ENCODE data around the gene RUNX2. TPM values are rescaled to one million over a fixed set of nuclear protein-coding genes. Genes with fewer than 3 reads are reported as not detected.

RUNX2 gene
- total and polyA plus RNA-seq, 2 experiments from 2014 or later, result 0.66 to 1.7 TPM

DNA sequence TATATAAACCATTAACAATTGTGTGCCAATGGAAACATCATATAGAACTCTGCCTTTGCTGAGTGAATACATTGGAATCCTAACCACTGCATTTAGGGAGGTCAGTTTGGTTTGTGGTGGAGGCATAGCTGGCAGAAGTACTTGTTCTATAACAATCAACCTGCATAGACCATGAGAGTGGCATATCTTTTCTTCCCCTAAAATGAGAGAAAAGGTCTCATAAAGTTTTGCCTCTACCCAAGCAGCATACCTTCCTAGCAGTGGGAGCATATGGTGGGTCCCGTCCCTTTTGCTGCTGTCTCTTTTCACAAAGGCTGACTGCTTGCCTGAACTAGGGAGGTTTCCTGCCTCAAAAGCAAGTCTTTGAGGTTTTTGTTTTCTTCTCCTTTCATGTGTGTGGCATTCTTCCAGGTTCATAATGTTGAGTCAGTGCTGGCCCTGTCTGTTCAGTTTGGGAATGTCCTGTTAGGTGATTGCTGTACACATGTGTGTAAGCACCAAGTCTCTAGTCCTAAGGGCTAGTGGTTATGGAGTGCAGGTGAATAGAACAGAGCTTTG, 110.8 kb downstream of the RUNX2 start:
- no peak overlapping the region for H3K27ac ChIP-seq (ENCODE audit: low read depth)
- no peaks in the 10 kb centered on the region for H3K79me2 ChIP-seq (replicated peaks; ENCODE audit: insufficient read depth)
- ATAC-seq (no peak), DNase-seq (ENCODE audit: low spot score) (no peak)
- no peaks in the 10 kb centered on the region for H3K27me3 ChIP-seq (ENCODE audit: insufficient read depth)
- H4K20me1 ChIP-seq (replicated peaks; ENCODE audit: insufficient read depth), result no peaks in the 10 kb centered on the region
- no peak overlapping the region for H3K27ac Mint-ChIP-seq
- H3K4me3 ChIP-seq, result no peak overlapping the region
- H2AFZ ChIP-seq, result no peak overlapping the region
- no peaks in the 10 kb centered on the region for H3K9me3 Mint-ChIP-seq
- H3F3A ChIP-seq (replicated peaks; ENCODE audit: low read depth), result no peaks in the 10 kb centered on the region
- H3K4me2 ChIP-seq, result no peak overlapping the region
- no peaks in the 10 kb centered on the region for H3K9me2 ChIP-seq (ENCODE audit: insufficient read depth)
- no peak for TF ChIP-seq CREB1 (CRISPR knock-in tag; IDR thresholded peaks at IDR 0.05; ENCODE audit: low read depth)
- TF ChIP-seq ZNF114 (CRISPR knock-in tag; IDR thresholded peaks at IDR 0.05), result no peak
- TF ChIP-seq, protein P1, sequence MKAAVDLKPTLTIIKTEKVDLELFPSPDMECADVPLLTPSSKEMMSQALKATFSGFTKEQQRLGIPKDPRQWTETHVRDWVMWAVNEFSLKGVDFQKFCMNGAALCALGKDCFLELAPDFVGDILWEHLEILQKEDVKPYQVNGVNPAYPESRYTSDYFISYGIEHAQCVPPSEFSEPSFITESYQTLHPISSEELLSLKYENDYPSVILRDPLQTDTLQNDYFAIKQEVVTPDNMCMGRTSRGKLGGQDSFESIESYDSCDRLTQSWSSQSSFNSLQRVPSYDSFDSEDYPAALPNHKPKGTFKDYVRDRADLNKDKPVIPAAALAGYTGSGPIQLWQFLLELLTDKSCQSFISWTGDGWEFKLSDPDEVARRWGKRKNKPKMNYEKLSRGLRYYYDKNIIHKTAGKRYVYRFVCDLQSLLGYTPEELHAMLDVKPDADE (IDR thresholded peaks at IDR 0.05), result no peak
- TF ChIP-seq, protein P2, sequence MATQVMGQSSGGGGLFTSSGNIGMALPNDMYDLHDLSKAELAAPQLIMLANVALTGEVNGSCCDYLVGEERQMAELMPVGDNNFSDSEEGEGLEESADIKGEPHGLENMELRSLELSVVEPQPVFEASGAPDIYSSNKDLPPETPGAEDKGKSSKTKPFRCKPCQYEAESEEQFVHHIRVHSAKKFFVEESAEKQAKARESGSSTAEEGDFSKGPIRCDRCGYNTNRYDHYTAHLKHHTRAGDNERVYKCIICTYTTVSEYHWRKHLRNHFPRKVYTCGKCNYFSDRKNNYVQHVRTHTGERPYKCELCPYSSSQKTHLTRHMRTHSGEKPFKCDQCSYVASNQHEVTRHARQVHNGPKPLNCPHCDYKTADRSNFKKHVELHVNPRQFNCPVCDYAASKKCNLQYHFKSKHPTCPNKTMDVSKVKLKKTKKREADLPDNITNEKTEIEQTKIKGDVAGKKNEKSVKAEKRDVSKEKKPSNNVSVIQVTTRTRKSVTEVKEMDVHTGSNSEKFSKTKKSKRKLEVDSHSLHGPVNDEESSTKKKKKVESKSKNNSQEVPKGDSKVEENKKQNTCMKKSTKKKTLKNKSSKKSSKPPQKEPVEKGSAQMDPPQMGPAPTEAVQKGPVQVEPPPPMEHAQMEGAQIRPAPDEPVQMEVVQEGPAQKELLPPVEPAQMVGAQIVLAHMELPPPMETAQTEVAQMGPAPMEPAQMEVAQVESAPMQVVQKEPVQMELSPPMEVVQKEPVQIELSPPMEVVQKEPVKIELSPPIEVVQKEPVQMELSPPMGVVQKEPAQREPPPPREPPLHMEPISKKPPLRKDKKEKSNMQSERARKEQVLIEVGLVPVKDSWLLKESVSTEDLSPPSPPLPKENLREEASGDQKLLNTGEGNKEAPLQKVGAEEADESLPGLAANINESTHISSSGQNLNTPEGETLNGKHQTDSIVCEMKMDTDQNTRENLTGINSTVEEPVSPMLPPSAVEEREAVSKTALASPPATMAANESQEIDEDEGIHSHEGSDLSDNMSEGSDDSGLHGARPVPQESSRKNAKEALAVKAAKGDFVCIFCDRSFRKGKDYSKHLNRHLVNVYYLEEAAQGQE (IDR thresholded peaks at IDR 0.05; ENCODE audit: unreplicated experiment), result no peak
- no peak for TF ChIP-seq JUNB (IDR thresholded peaks at IDR 0.05; ENCODE audit: unreplicated experiment)
- no peak for TF ChIP-seq ZNF331 (CRISPR knock-in tag; IDR thresholded peaks at IDR 0.05; ENCODE audit: low read depth)
- TF ChIP-seq, protein P3, sequence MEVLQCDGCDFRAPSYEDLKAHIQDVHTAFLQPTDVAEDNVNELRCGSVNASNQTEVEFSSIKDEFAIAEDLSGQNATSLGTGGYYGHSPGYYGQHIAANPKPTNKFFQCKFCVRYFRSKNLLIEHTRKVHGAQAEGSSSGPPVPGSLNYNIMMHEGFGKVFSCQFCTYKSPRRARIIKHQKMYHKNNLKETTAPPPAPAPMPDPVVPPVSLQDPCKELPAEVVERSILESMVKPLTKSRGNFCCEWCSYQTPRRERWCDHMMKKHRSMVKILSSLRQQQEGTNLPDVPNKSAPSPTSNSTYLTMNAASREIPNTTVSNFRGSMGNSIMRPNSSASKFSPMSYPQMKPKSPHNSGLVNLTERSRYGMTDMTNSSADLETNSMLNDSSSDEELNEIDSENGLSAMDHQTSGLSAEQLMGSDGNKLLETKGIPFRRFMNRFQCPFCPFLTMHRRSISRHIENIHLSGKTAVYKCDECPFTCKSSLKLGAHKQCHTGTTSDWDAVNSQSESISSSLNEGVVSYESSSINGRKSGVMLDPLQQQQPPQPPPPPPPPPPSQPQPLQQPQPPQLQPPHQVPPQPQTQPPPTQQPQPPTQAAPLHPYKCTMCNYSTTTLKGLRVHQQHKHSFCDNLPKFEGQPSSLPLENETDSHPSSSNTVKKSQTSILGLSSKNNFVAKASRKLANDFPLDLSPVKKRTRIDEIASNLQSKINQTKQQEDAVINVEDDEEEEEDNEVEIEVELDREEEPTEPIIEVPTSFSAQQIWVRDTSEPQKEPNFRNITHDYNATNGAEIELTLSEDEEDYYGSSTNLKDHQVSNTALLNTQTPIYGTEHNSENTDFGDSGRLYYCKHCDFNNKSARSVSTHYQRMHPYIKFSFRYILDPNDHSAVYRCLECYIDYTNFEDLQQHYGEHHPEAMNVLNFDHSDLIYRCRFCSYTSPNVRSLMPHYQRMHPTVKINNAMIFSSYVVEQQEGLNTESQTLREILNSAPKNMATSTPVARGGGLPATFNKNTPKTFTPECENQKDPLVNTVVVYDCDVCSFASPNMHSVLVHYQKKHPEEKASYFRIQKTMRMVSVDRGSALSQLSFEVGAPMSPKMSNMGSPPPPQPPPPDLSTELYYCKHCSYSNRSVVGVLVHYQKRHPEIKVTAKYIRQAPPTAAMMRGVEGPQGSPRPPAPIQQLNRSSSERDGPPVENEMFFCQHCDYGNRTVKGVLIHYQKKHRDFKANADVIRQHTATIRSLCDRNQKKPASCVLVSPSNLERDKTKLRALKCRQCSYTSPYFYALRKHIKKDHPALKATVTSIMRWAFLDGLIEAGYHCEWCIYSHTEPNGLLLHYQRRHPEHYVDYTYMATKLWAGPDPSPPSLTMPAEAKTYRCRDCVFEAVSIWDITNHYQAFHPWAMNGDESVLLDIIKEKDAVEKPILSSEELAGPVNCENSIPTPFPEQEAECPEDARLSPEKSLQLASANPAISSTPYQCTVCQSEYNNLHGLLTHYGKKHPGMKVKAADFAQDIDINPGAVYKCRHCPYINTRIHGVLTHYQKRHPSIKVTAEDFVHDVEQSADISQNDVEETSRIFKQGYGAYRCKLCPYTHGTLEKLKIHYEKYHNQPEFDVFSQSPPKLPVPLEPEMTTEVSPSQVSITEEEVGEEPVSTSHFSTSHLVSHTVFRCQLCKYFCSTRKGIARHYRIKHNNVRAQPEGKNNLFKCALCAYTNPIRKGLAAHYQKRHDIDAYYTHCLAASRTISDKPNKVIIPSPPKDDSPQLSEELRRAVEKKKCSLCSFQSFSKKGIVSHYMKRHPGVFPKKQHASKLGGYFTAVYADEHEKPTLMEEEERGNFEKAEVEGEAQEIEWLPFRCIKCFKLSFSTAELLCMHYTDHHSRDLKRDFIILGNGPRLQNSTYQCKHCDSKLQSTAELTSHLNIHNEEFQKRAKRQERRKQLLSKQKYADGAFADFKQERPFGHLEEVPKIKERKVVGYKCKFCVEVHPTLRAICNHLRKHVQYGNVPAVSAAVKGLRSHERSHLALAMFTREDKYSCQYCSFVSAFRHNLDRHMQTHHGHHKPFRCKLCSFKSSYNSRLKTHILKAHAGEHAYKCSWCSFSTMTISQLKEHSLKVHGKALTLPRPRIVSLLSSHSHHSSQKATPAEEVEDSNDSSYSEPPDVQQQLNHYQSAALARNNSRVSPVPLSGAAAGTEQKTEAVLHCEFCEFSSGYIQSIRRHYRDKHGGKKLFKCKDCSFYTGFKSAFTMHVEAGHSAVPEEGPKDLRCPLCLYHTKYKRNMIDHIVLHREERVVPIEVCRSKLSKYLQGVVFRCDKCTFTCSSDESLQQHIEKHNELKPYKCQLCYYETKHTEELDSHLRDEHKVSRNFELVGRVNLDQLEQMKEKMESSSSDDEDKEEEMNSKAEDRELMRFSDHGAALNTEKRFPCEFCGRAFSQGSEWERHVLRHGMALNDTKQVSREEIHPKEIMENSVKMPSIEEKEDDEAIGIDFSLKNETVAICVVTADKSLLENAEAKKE (CRISPR knock-in tag; IDR thresholded peaks at IDR 0.05), result no peak
- H3K4me1 Mint-ChIP-seq, result peaks cover 9% of the 10 kb centered on the region; the same call in 2 of the 3 replicates
- H3K27me3 Mint-ChIP-seq (ENCODE audit: insufficient read depth, low read depth, poor library complexity), result no peaks in the 10 kb centered on the region
- H3K4me3 Mint-ChIP-seq, result no peak overlapping the region
- H3K36me3 ChIP-seq (ENCODE audit: insufficient read depth), result no peaks in the 10 kb centered on the region
- H3K4me1 ChIP-seq (ENCODE audit: insufficient read depth), result no peaks in the 10 kb centered on the region; the same call in 1 of the 2 replicates
- H3K36me3 Mint-ChIP-seq (ENCODE audit: low read depth), result no peaks in the 10 kb centered on the region
